HepG2 (cell line): ENCODE measurements around the gene IPPK. TPM values are rescaled to one million over a fixed set of nuclear protein-coding genes. Genes with fewer than 3 reads are reported as not detected.

Experiments used
- ATAC-seq: fragments of 200-7000 bp; cut with Tn5 transposase; 3 replicates; pipeline ENCODE4 v1.9.1; 2020; ENCODE audit warnings: mild to moderate bottlenecking, moderate library complexity
- BruUV-seq: library from RNA; stranded (reverse); fragments of 400-500 nt; replicated peaks from 2 replicates; lab custom pipeline; 2021; lab: Mats Ljungman, UMichigan
- CTCF ChIA-PET: fragments of 300-600 bp; formaldehyde crosslinking; extraction: SDS; loops from one replicate; lab custom pipeline; 2021; ENCODE audit warnings: low total read pairs, inconsistent platforms, low intra/inter-chr PET ratio; lab: Yijun Ruan, JAX
- POLR2A ChIA-PET: fragments of 350-600 bp; sonication (Branson Sonifier 250); formaldehyde crosslinking; loops from one replicate; lab custom pipeline; 2020; ENCODE audit warnings: antibody characterized with exemption, inconsistent platforms; lab: Yijun Ruan, JAX
- DNase-seq: peaks from one replicate; pipeline ENCODE4 v3.0.0-alpha.2; 2015; ENCODE audit warnings: low spot score
- FAIRE-seq: peaks from 3 replicates; lab custom pipeline; 2011; peaks lifted over from hg19 to GRCh38; lab: Jason Lieb, UNC
- H2AFZ ChIP-seq: one replicate; pipeline ENCODE4 v1.6.1; 2011; ENCODE audit warnings: low read length, inconsistent platforms
- H3K27ac ChIP-seq: fragments of 300-600 bp; 3 replicates; pipeline ENCODE4 v1.8.0; 2011; ENCODE audit warnings: mixed run types, mild to moderate bottlenecking, mixed read lengths, low read length, inconsistent platforms; ENCODE audit not compliant: insufficient read depth; ENCODE audit errors: extremely low read length
- H3K27me3 ChIP-seq, 2 experiments: fragments of 200-600 bp in 1 of 2; 2 replicates in 1 of 2; 3 replicates in 1 of 2; pipeline versions ENCODE4 v1.6.0 to v1.8.0; 2011; ENCODE audit warnings: low read length in 2 of 2, mild to moderate bottlenecking in 2 of 2, moderate library complexity in 2 of 2, inconsistent platforms in 1 of 2; ENCODE audit not compliant: insufficient read depth in 2 of 2, control insufficient read depth in 1 of 2
- H3K36me3 ChIP-seq, 2 experiments: fragments of 200-600 bp in 1 of 2; replicated peaks in 1 of 2; 2 replicates in 1 of 2; 3 replicates in 1 of 2; pipeline versions ENCODE4 v1.5.1 to v1.8.0; 2011; ENCODE audit warnings: low read length in 2 of 2, inconsistent platforms in 1 of 2; ENCODE audit not compliant: insufficient read depth in 2 of 2, control insufficient read depth in 1 of 2
- H3K4me1 ChIP-seq: 2 replicates; pipeline ENCODE4 v1.5.1; 2012; ENCODE audit warnings: low read length, inconsistent platforms; ENCODE audit not compliant: insufficient read depth
- H3K4me2 ChIP-seq: 2 replicates; pipeline ENCODE4 v1.6.0; 2011; ENCODE audit warnings: low read depth, low read length, inconsistent platforms
- H3K4me3 ChIP-seq, 3 experiments: fragments of 200-600 bp in 1 of 3; sonication (generic), shearing (Covaris generic) in 1 of 3; replicated peaks in 1 of 3; 2 replicates each; pipeline ENCODE4 v1.5.1; 2011 to 2016; ENCODE audit warnings: low read length in 3 of 3, inconsistent platforms in 2 of 3, low read depth in 2 of 3, mild to moderate bottlenecking in 2 of 3, control low read depth in 1 of 3, mixed read lengths in 1 of 3; ENCODE audit not compliant: insufficient read depth in 1 of 3
- H3K79me2 ChIP-seq: one replicate; pipeline ENCODE4 v1.6.1; 2011; ENCODE audit warnings: low read length, inconsistent platforms; ENCODE audit not compliant: insufficient read depth
- H3K9ac ChIP-seq: 2 replicates; pipeline ENCODE4 v1.6.0; 2011; ENCODE audit warnings: mild to moderate bottlenecking, low read depth, low read length, inconsistent platforms; ENCODE audit not compliant: insufficient read depth
- H3K9me3 ChIP-seq: 2 replicates; pipeline ENCODE4 v1.5.1; 2012; ENCODE audit warnings: mild to moderate bottlenecking, low read length
- H4K20me1 ChIP-seq: 2 replicates; pipeline ENCODE4 v1.6.0; 2011; ENCODE audit warnings: inconsistent platforms, mild to moderate bottlenecking, low read length, moderate library complexity; ENCODE audit not compliant: insufficient read depth
- CHD2 ChIP-seq: IDR thresholded peaks from 2 replicates; pipeline ENCODE4 v1.6.1; 2011; ENCODE audit warnings: low read depth, low read length, improper control_type of control experiment
- HNRNPH1 ChIP-seq: fragments of 200-400 bp; formaldehyde crosslinking; optimal IDR thresholded peaks from 2 replicates; pipeline ENCODE3; 2017; ENCODE audit warnings: mild to moderate bottlenecking, low read depth, low read length
- HNRNPK ChIP-seq: fragments of 200-400 bp; formaldehyde crosslinking; IDR thresholded peaks from 2 replicates; pipeline ENCODE4 v1.6.1; 2018; ENCODE audit warnings: low read length, low read depth, moderate library complexity, mild to moderate bottlenecking; ENCODE audit not compliant: poor library complexity, severe bottlenecking
- ISX ChIP-seq: sonication (generic); formaldehyde crosslinking; conservative IDR thresholded peaks from 2 replicates; pipeline ENCODE4 v1.5.0; 2020; ENCODE audit warnings: missing genetic modification reagents
- KLF13 ChIP-seq: sonication (generic); formaldehyde crosslinking; IDR thresholded peaks from 2 replicates; pipeline ENCODE4 v1.4.0; 2020; ENCODE audit warnings: mild to moderate bottlenecking, missing genetic modification reagents
- KLF9 ChIP-seq: IDR thresholded peaks from 2 replicates; pipeline ENCODE4 v1.6.1; 2016; ENCODE audit warnings: low read depth
- MIXL1 ChIP-seq: IDR thresholded peaks from 2 replicates; pipeline ENCODE4 v1.6.1; 2016
- NCOA1 ChIP-seq: sonication (generic); formaldehyde crosslinking; IDR thresholded peaks from 2 replicates; pipeline ENCODE4 v1.9.0; 2021; ENCODE audit warnings: missing genetic modification reagents
- POLR2AphosphoS2 ChIP-seq: IDR thresholded peaks from 2 replicates; pipeline ENCODE4 v1.6.1; 2011; ENCODE audit warnings: low read depth, low read length, improper control_type of control experiment
- SATB2 ChIP-seq: sonication (generic); formaldehyde crosslinking; IDR thresholded peaks from 2 replicates; pipeline ENCODE4 v1.5.0; 2020; ENCODE audit warnings: missing genetic modification reagents
- WGBS: methylation state at CpG from one replicate; pipeline ENCODE4 v1.1.6; 2017; ENCODE audit warnings: low lambda C conversion rate; 5-methylcytosine and 5-hydroxymethylcytosine counted together
- in situ Hi-C: cut with HindIII; loops from 2 replicates; pipeline ENCODE4 v1.10.0; 2017; ENCODE audit warnings: low pct_unique_long_range_greater_than_20kb; ENCODE audit not compliant: extremely low pct_ligation_motif_present
- intact Hi-C: fragments of 100-400 bp; cut with micrococcal nuclease; formaldehyde crosslinking; loops from one replicate; pipeline ENCODE4 v1.10.0; 2022; ENCODE audit not compliant: unreplicated experiment
- polyA plus RNA-seq, 8 experiments: library from polyadenylated mRNA; depleted of rRNA in 3 of 8; stranded (reverse) in 7 of 8; unstranded in 1 of 8; fragments of >200 nt; fragmentation: Illumina TruSeq in 4 of 8; extraction: Trizol in 4 of 8; gene quantifications; 2 replicates each; pipeline versions ENCODE4 v1.2.1 to v1.2.3, GENCODE V29; 2011 to 2016; ENCODE audit warnings: low read depth in 4 of 8, missing spikeins in 1 of 8, mixed read lengths in 1 of 8; ENCODE audit not compliant: insufficient read depth in 1 of 8
- total RNA-seq, 5 experiments: library from RNA; depleted of rRNA; stranded (reverse); fragments of >200 nt; fragmentation: Illumina TruSeq; extraction: Trizol; gene quantifications; 2 replicates each; pipeline ENCODE4 v1.2.3, GENCODE V29; 2016; ENCODE audit warnings: low read depth in 1 of 5
- TF ChIP-seq, protein P1 (sequence below): sonication (generic); formaldehyde crosslinking; IDR thresholded peaks from 2 replicates; pipeline ENCODE4 v1.5.0; 2020; ENCODE audit warnings: missing genetic modification reagents
- TF ChIP-seq, protein P2 (sequence below): sonication (generic); formaldehyde crosslinking; IDR thresholded peaks from 2 replicates; pipeline ENCODE4 v1.4.0; 2020; ENCODE audit warnings: missing genetic modification reagents
- TF ChIP-seq, protein P3 (sequence below): sonication (generic); formaldehyde crosslinking; IDR thresholded peaks from 2 replicates; pipeline ENCODE4 v1.9.0; 2021; ENCODE audit warnings: missing genetic modification reagents, borderline replicate concordance
- TF ChIP-seq, protein P4 (sequence below): sonication (generic); formaldehyde crosslinking; IDR thresholded peaks from 2 replicates; pipeline ENCODE4 v1.8.1; 2023; ENCODE audit warnings: missing genetic modification reagents, mild to moderate bottlenecking, borderline replicate concordance

The IPPK gene
- total and polyA plus RNA-seq, 2 of the 13 experiments (the other 11 are each of a cell fraction or from before 2014, with no cell fraction given) = 9.9 to 14.1 TPM

DNA sequence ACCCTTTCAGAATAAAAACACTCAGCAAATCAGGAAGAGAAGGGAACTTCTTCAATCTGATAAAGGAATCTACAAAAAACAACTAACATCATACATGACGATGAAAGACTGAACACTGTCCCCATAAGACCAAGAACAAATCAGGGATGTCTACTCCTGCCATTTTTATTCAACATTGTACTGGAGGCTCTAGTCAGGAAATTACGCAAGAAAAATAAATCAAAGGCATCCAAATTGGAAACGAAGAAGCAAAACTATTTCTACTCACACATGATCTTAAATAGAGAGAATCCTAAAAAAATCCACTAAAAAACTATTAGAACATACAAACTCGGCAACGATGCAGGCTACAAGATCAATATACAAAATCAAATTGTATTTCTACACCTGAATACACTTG lies 42.3 kb downstream of the IPPK start:
- no peak for ATAC-seq
- no TSS peak for BruUV-seq
- Histone ChIP-seq H3K4me3 (no peak overlapping the region), H3K36me3 (peaks cover 2 to 18% of the 10 kb centered on the region in 2 experiments; a peak in 3 of 5 replicates), H3K27me3 (no peaks in the 10 kb centered on the region; a peak in 1 of 5 replicates), H2AFZ (no peak overlapping the region), H3K4me1 (peaks cover 18% of the 10 kb centered on the region), H3K4me2 (no peak overlapping the region), H3K27ac (no peak overlapping the region), H3K9ac (no peak overlapping the region), H3K79me2 (no peaks in the 10 kb centered on the region), H3K9me3 (no peaks in the 10 kb centered on the region), H4K20me1 (no peaks in the 10 kb centered on the region)
- 94% methylated on average over 5 of the region's 5 CpGs for WGBS
- CTCF ChIA-PET = no interaction called here
- no peak for DNase-seq
- in situ Hi-C loops (no loop called here), intact Hi-C loops (no loop called here)
- TF ChIP-seq, protein P1, sequence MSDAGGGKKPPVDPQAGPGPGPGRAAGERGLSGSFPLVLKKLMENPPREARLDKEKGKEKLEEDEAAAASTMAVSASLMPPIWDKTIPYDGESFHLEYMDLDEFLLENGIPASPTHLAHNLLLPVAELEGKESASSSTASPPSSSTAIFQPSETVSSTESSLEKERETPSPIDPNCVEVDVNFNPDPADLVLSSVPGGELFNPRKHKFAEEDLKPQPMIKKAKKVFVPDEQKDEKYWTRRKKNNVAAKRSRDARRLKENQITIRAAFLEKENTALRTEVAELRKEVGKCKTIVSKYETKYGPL = no peak
- TF ChIP-seq, protein P2, sequence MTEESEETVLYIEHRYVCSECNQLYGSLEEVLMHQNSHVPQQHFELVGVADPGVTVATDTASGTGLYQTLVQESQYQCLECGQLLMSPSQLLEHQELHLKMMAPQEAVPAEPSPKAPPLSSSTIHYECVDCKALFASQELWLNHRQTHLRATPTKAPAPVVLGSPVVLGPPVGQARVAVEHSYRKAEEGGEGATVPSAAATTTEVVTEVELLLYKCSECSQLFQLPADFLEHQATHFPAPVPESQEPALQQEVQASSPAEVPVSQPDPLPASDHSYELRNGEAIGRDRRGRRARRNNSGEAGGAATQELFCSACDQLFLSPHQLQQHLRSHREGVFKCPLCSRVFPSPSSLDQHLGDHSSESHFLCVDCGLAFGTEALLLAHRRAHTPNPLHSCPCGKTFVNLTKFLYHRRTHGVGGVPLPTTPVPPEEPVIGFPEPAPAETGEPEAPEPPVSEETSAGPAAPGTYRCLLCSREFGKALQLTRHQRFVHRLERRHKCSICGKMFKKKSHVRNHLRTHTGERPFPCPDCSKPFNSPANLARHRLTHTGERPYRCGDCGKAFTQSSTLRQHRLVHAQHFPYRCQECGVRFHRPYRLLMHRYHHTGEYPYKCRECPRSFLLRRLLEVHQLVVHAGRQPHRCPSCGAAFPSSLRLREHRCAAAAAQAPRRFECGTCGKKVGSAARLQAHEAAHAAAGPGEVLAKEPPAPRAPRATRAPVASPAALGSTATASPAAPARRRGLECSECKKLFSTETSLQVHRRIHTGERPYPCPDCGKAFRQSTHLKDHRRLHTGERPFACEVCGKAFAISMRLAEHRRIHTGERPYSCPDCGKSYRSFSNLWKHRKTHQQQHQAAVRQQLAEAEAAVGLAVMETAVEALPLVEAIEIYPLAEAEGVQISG (CRISPR knock-in tag) = no peak
- no peak for TF ChIP-seq SATB2 (CRISPR knock-in tag)
- no peak for TF ChIP-seq POLR2AphosphoS2
- no peak for TF ChIP-seq HNRNPH1
- no peak for TF ChIP-seq MIXL1 (CRISPR knock-in tag)
- TF ChIP-seq KLF9 (CRISPR knock-in tag) = no peak
- TF ChIP-seq, protein P3, sequence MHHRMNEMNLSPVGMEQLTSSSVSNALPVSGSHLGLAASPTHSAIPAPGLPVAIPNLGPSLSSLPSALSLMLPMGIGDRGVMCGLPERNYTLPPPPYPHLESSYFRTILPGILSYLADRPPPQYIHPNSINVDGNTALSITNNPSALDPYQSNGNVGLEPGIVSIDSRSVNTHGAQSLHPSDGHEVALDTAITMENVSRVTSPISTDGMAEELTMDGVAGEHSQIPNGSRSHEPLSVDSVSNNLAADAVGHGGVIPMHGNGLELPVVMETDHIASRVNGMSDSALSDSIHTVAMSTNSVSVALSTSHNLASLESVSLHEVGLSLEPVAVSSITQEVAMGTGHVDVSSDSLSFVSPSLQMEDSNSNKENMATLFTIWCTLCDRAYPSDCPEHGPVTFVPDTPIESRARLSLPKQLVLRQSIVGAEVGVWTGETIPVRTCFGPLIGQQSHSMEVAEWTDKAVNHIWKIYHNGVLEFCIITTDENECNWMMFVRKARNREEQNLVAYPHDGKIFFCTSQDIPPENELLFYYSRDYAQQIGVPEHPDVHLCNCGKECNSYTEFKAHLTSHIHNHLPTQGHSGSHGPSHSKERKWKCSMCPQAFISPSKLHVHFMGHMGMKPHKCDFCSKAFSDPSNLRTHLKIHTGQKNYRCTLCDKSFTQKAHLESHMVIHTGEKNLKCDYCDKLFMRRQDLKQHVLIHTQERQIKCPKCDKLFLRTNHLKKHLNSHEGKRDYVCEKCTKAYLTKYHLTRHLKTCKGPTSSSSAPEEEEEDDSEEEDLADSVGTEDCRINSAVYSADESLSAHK = no peak
- no peak for TF ChIP-seq CHD2
- TF ChIP-seq NCOA1 (CRISPR knock-in tag) = no peak
- TF ChIP-seq, protein P4, sequence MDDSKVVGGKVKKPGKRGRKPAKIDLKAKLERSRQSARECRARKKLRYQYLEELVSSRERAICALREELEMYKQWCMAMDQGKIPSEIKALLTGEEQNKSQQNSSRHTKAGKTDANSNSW (CRISPR knock-in tag) = no peak
- TF ChIP-seq KLF13 (CRISPR knock-in tag) = no peak
- no peak for TF ChIP-seq ISX (CRISPR knock-in tag)
- TF ChIP-seq HNRNPK = no peak
- POLR2A ChIA-PET = no interaction called here
- no peak for FAIRE-seq
